ENCODE results near the gene ABHD17C.
A peak's percentile ranks its signal among the peaks of the same experiment; 100 is the strongest.
"Not testable (repeated sequence)": the region's sequence is repeated elsewhere in the genome, so short reads cannot be mapped to it uniquely, and the experiment has no call there.

Gene ABHD17C

GRCh38 chr15:80695099-80695910 lies at the start of gene ABHD17C:
ABHD17C (plus strand) TSS chr15:80695310; CDS start chr15:80695430, 120 bp downstream.
- no peaks in the 10 kb centered on the region for H3K27me3 ChIP-seq (ENCODE audit: insufficient read depth, low read length)
- no peaks in the 10 kb centered on the region for H3K36me3 ChIP-seq (ENCODE audit: insufficient read depth, low read length)
- peak within 1 kb of the TSS; percentile 92 for H2AFZ ChIP-seq (ENCODE audit: low read depth, low read length)
- H3K4me3 ChIP-seq (ENCODE audit: low read length): peak within 1 kb of the TSS; percentile 93
- H3K4me1 ChIP-seq (ENCODE audit: insufficient read depth, low read length): peaks cover 20% of the 10 kb centered on the region
- peaks cover 5% of the 10 kb centered on the region for H3K9me3 ChIP-seq (ENCODE audit: low read length)

DNA sequence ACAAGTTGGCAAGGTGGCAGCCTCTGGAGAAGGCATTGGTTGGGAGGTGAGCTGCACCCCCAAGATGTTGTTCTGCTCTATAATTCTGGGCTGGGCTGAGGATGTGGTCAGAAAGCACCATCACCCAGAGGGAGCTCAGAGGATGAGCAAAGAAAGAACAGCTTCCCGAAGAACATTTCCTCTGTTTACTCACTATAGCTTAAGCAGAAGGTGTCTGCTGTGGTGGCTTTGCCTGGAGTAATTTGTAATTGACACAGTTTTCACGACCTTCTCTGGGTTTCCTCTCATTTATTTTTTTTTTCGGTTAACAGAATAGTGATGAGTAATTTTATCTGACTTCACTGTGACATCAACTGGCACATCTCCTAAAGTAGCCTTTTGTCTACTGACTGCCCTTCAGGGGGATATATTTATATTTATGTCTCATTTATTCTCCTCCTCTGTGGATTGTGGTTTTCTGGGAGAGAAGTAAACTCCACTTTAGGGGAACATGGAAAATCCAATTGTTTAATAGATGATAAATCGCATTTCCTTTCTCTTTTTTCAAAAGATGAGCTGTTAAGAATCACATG lies 49.5 kb upstream of the ABHD17C start:
- H3K9me3 ChIP-seq (ENCODE audit: low read length): peaks cover 9% of the 10 kb centered on the region
- H3K27me3 ChIP-seq (ENCODE audit: insufficient read depth, low read length): no peaks in the 10 kb centered on the region
- H3K4me3 ChIP-seq (ENCODE audit: low read length): no peak overlapping the region
- no peaks in the 10 kb centered on the region for H3K4me1 ChIP-seq (ENCODE audit: insufficient read depth, low read length)
- no peaks in the 10 kb centered on the region for H3K36me3 ChIP-seq (ENCODE audit: insufficient read depth, low read length)
- H2AFZ ChIP-seq (ENCODE audit: low read depth, low read length): no peak overlapping the region

- H3K9me3 ChIP-seq (ENCODE audit: low read length); H3K36me3 ChIP-seq (ENCODE audit: insufficient read depth, low read length); H3K4me3 ChIP-seq (ENCODE audit: low read length); H3K27me3 ChIP-seq (ENCODE audit: insufficient read depth, low read length); H3K4me1 ChIP-seq (ENCODE audit: insufficient read depth, low read length); H2AFZ ChIP-seq (ENCODE audit: low read depth, low read length): not testable (repeated sequence)
These were observed 47.7 kb upstream of the ABHD17C start for GRCh38 chr15:80647424-80647823.

GRCh38 chr15:80654299-80654698 lies 40.8 kb upstream of the ABHD17C start:
- Histone ChIP-seq H2AFZ (ENCODE audit: low read depth, low read length) (no peak overlapping the region), H3K36me3 (ENCODE audit: insufficient read depth, low read length) (no peaks in the 10 kb centered on the region), H3K4me3 (ENCODE audit: low read length) (no peak overlapping the region), H3K9me3 (ENCODE audit: low read length) (no peaks in the 10 kb centered on the region), H3K27me3 (ENCODE audit: insufficient read depth, low read length) (no peaks in the 10 kb centered on the region), H3K4me1 (ENCODE audit: insufficient read depth, low read length) (no peaks in the 10 kb centered on the region)

GRCh38 chr15:80659375-80659774 lies 35.7 kb upstream of the ABHD17C start:
- H2AFZ ChIP-seq (ENCODE audit: low read depth, low read length): no peak overlapping the region
- H3K4me1 ChIP-seq (ENCODE audit: insufficient read depth, low read length): no peaks in the 10 kb centered on the region
- no peaks in the 10 kb centered on the region for H3K36me3 ChIP-seq (ENCODE audit: insufficient read depth, low read length)
- no peaks in the 10 kb centered on the region for H3K9me3 ChIP-seq (ENCODE audit: low read length)
- H3K27me3 ChIP-seq (ENCODE audit: insufficient read depth, low read length): no peaks in the 10 kb centered on the region
- no peak overlapping the region for H3K4me3 ChIP-seq (ENCODE audit: low read length)

DNA sequence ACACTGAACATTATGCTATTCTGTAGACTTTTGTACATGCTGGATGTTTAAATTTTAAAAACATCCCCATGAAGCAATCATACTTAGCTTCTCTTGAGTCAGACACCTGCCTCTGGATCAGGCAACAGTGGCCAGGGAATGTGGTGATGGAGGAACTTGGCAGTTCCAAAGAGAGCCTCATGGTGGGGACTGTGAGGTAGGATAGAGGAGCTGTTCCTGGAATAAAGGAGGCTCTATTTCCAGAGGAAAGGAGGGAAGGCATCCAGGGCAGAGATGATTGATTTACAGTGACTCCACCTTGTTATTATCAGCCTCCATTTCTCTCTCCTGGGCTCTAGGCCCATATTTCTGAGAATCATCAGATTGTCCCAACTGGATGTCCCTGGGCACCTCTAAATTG lies 35.0 kb upstream of the ABHD17C start:
- H3K4me1 ChIP-seq (ENCODE audit: insufficient read depth, low read length): no peaks in the 10 kb centered on the region
- no peak overlapping the region for H3K4me3 ChIP-seq (ENCODE audit: low read length)

DNA sequence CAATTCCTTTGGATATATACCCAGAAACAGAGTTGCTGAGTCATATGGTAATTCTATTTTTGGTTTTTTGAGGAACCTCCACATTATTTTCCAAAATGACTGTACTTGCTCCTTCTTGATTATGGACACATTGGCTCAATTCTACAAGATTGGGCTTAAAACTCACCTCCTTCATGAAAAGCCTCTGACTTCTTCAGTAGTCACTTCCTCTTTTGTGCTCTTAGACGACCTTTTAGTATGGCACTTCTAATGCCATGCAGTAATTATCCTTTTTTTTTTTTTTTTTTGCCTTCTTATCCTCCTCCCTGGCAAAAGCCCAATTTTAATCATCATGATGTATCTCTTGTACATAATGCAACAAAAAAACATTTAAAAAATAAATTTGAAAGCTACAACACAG lies 33.0 kb upstream of the ABHD17C start:
- H3K4me3 ChIP-seq (ENCODE audit: low read length): no peak overlapping the region
- H3K27me3 ChIP-seq (ENCODE audit: insufficient read depth, low read length): no peaks in the 10 kb centered on the region
- H3K4me1 ChIP-seq (ENCODE audit: insufficient read depth, low read length): no peaks in the 10 kb centered on the region

More for the DNA sequence above, 35.0 kb upstream of the ABHD17C start:
- H3K9me3 ChIP-seq (ENCODE audit: low read length): no peaks in the 10 kb centered on the region
- H3K27me3 ChIP-seq (ENCODE audit: insufficient read depth, low read length): no peaks in the 10 kb centered on the region
- no peak overlapping the region for H2AFZ ChIP-seq (ENCODE audit: low read depth, low read length)
- no peaks in the 10 kb centered on the region for H3K36me3 ChIP-seq (ENCODE audit: insufficient read depth, low read length)

GRCh38 chr15:80662757-80663553 lies 32.2 kb upstream of the ABHD17C start:
- no peaks in the 10 kb centered on the region for H3K36me3 ChIP-seq (ENCODE audit: insufficient read depth, low read length)
- no peaks in the 10 kb centered on the region for H3K27me3 ChIP-seq (ENCODE audit: insufficient read depth, low read length)
- no peak overlapping the region for H2AFZ ChIP-seq (ENCODE audit: low read depth, low read length)
- no peak overlapping the region for H3K4me3 ChIP-seq (ENCODE audit: low read length)
- H3K9me3 ChIP-seq (ENCODE audit: low read length): no peaks in the 10 kb centered on the region
- peaks cover 2% of the 10 kb centered on the region for H3K4me1 ChIP-seq (ENCODE audit: insufficient read depth, low read length)

More for the DNA sequence above, 33.0 kb upstream of the ABHD17C start:
- H3K9me3 ChIP-seq (ENCODE audit: low read length): no peaks in the 10 kb centered on the region
- H2AFZ ChIP-seq (ENCODE audit: low read depth, low read length): no peak overlapping the region
- H3K36me3 ChIP-seq (ENCODE audit: insufficient read depth, low read length): no peaks in the 10 kb centered on the region

DNA sequence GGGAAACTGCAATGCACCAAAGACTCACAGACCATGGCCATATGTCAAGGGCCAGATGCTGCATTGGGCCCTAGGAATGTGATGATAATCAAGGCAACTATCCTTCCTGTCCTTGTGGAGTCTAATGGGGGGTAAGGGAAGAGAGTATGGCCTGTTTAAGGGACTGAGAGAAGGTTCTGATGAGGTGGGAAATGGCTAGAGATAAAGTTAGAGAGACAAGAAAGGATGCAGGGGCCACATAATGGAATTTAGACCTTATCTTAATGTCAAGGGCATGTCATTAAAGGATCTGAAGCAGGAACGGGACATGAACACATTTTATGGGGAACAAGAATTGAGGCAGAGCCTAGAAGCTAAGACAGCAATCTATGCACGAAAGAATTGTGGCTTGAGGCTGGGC lies 30.0 kb upstream of the ABHD17C start:
- H3K4me3 ChIP-seq (ENCODE audit: low read length): no peak overlapping the region
- H3K36me3 ChIP-seq (ENCODE audit: insufficient read depth, low read length): no peaks in the 10 kb centered on the region
- peaks cover 5% of the 10 kb centered on the region for H3K4me1 ChIP-seq (ENCODE audit: insufficient read depth, low read length)
- no peaks in the 10 kb centered on the region for H3K9me3 ChIP-seq (ENCODE audit: low read length)
- no peaks in the 10 kb centered on the region for H3K27me3 ChIP-seq (ENCODE audit: insufficient read depth, low read length)
- no peak overlapping the region for H2AFZ ChIP-seq (ENCODE audit: low read depth, low read length)

DNA sequence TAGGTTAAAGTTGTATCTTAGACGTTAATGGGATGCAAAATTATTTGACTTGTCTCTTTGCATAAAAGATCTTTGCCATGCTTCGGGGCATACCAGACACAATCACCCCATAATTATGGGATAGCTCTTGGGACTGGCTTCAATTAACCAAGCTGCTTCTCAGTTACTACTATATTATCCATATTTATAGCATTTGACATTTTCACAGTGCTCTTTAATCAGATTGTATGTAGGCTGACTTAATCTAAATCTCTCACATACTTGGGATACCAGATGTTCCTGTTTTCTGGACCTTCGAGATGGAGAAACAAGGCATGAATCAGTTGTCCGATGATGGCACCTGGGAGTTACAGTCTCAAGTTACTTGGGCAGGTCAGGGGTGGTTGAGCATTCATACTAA lies 27.2 kb upstream of the ABHD17C start:
- Histone ChIP-seq H3K27me3 (ENCODE audit: insufficient read depth, low read length) (no peaks in the 10 kb centered on the region), H3K9me3 (ENCODE audit: low read length) (no peaks in the 10 kb centered on the region), H3K4me3 (ENCODE audit: low read length) (no peak overlapping the region), H3K4me1 (ENCODE audit: insufficient read depth, low read length) (peaks cover 5% of the 10 kb centered on the region), H2AFZ (ENCODE audit: low read depth, low read length) (no peak overlapping the region), H3K36me3 (ENCODE audit: insufficient read depth, low read length) (no peaks in the 10 kb centered on the region)

GRCh38 chr15:80668546-80669236 lies 26.4 kb upstream of the ABHD17C start:
- Histone ChIP-seq H2AFZ (ENCODE audit: low read depth, low read length) (no peak overlapping the region), H3K4me3 (ENCODE audit: low read length) (no peak overlapping the region), H3K4me1 (ENCODE audit: insufficient read depth, low read length) (peaks cover 5% of the 10 kb centered on the region), H3K27me3 (ENCODE audit: insufficient read depth, low read length) (no peaks in the 10 kb centered on the region), H3K9me3 (ENCODE audit: low read length) (no peaks in the 10 kb centered on the region), H3K36me3 (ENCODE audit: insufficient read depth, low read length) (no peaks in the 10 kb centered on the region)

- no peak overlapping the region for H2AFZ ChIP-seq (ENCODE audit: low read depth, low read length)
- peaks cover 5% of the 10 kb centered on the region for H3K4me1 ChIP-seq (ENCODE audit: insufficient read depth, low read length)
- no peaks in the 10 kb centered on the region for H3K36me3 ChIP-seq (ENCODE audit: insufficient read depth, low read length)
- no peaks in the 10 kb centered on the region for H3K9me3 ChIP-seq (ENCODE audit: low read length)
- H3K27me3 ChIP-seq (ENCODE audit: insufficient read depth, low read length): no peaks in the 10 kb centered on the region
- H3K4me3 ChIP-seq (ENCODE audit: low read length): no peak overlapping the region
These were observed 25.3 kb upstream of the ABHD17C start for GRCh38 chr15:80669663-80670273.

Measured in neuron (in vitro differentiated cells).